SK-N-SH treated with all-trans-retinoic acid at 6 μM for 48 hours (cell line): ENCODE measurements around the gene CBLB.

Source experiments
- ATAC-seq: fragments of 200-7000 bp; cut with Tn5 transposase; 3 replicates; pipeline ENCODE4 v1.9.1; 2020; ENCODE audit warnings: mild to moderate bottlenecking, moderate library complexity
- ARNTL ChIP-seq: fragments of 450-650 bp; formaldehyde crosslinking; IDR thresholded peaks from 2 replicates; pipeline ENCODE4 v1.5.0; 2020; ENCODE audit warnings: low read depth, mild to moderate bottlenecking, moderate library complexity, borderline replicate concordance
- BACH2 ChIP-seq: fragments of 250-450 bp; sonication (Bioruptor Pico); IDR thresholded peaks from 2 replicates; pipeline ENCODE4 v1.9.0; 2021; ENCODE audit warnings: mild to moderate bottlenecking, borderline replicate concordance
- CSDC2 ChIP-seq: fragments of 250-450 bp; sonication (Bioruptor Pico); IDR thresholded peaks from 2 replicates; pipeline ENCODE4 v1.5.0; 2020; ENCODE audit warnings: mild to moderate bottlenecking, moderate library complexity
- ESRRG ChIP-seq: fragments of 250-450 bp; sonication (Bioruptor Pico); IDR thresholded peaks from 2 replicates; pipeline ENCODE4 v1.6.1; 2021; ENCODE audit warnings: mild to moderate bottlenecking
- GLIS3 ChIP-seq: fragments of 250-450 bp; sonication (Bioruptor Pico); IDR thresholded peaks from 2 replicates; pipeline ENCODE4 v1.5.0; 2020; ENCODE audit warnings: mild to moderate bottlenecking, moderate library complexity
- ISL1 ChIP-seq: fragments of 250-450 bp; sonication (Bioruptor Pico); IDR thresholded peaks from 2 replicates; pipeline ENCODE4 v2.1.2; 2022; ENCODE audit warnings: mild to moderate bottlenecking, moderate library complexity
- OSR1 ChIP-seq: fragments of 250-450 bp; sonication (Bioruptor Pico); IDR thresholded peaks from 2 replicates; pipeline ENCODE4 v1.8.0; 2022; ENCODE audit warnings: moderate library complexity, mild to moderate bottlenecking, inconsistent platforms
- PPARA ChIP-seq: fragments of 250-450 bp; sonication (Bioruptor Pico); IDR thresholded peaks from 2 replicates; pipeline ENCODE4 v1.5.0; 2020; ENCODE audit warnings: mild to moderate bottlenecking, borderline replicate concordance
- RARB ChIP-seq: fragments of 250-450 bp; sonication (Bioruptor Pico); IDR thresholded peaks from 2 replicates; pipeline ENCODE4 v1.8.0; 2021; ENCODE audit warnings: mild to moderate bottlenecking, moderate library complexity
- SNAI2 ChIP-seq: fragments of 250-450 bp; sonication (Bioruptor Pico); IDR thresholded peaks from 2 replicates; pipeline ENCODE4 v1.5.0; 2020; ENCODE audit warnings: mild to moderate bottlenecking, moderate library complexity
- TCF4 ChIP-seq: fragments of 250-450 bp; sonication (Bioruptor Pico); IDR thresholded peaks from 2 replicates; pipeline ENCODE4 v1.8.0; 2021; ENCODE audit warnings: mild to moderate bottlenecking, moderate library complexity, borderline replicate concordance
- TOX ChIP-seq: fragments of 250-450 bp; sonication (Bioruptor Pico); IDR thresholded peaks from 2 replicates; pipeline ENCODE4 v1.8.0; 2021; ENCODE audit warnings: mild to moderate bottlenecking, moderate library complexity, borderline replicate concordance
- ZC3H10 ChIP-seq: fragments of 250-450 bp; sonication (Bioruptor Pico); IDR thresholded peaks from 2 replicates; pipeline ENCODE4 v1.5.1; 2021; ENCODE audit warnings: mild to moderate bottlenecking, moderate library complexity
- ZFP30 ChIP-seq: fragments of 450-650 bp; formaldehyde crosslinking; IDR thresholded peaks from 2 replicates; pipeline ENCODE4 v1.5.0; 2022; ENCODE audit warnings: mild to moderate bottlenecking, moderate library complexity
- ZNF565 ChIP-seq: fragments of 450-650 bp; formaldehyde crosslinking; conservative IDR thresholded peaks from 2 replicates; pipeline ENCODE4 v1.5.0; 2020; ENCODE audit warnings: low read depth, mild to moderate bottlenecking, moderate library complexity
- ZNF70 ChIP-seq: fragments of 450-650 bp; formaldehyde crosslinking; IDR thresholded peaks from 2 replicates; pipeline ENCODE4 v1.5.0; 2020; ENCODE audit warnings: mild to moderate bottlenecking, moderate library complexity
- ZNF8 ChIP-seq: fragments of 450-650 bp; formaldehyde crosslinking; IDR thresholded peaks from 2 replicates; pipeline ENCODE4 v1.5.0; 2020; ENCODE audit warnings: mild to moderate bottlenecking, moderate library complexity
- TF ChIP-seq, protein P1 (sequence below): fragments of 250-450 bp; sonication (Bioruptor Pico); IDR thresholded peaks from 2 replicates; pipeline ENCODE4 v1.5.1; 2020; ENCODE audit warnings: low read depth, mild to moderate bottlenecking, moderate library complexity
- TF ChIP-seq, protein P2 (sequence below): fragments of 250-450 bp; sonication (Bioruptor Pico); IDR thresholded peaks from 2 replicates; pipeline ENCODE4 v1.8.0; 2020; ENCODE audit warnings: mild to moderate bottlenecking, moderate library complexity, borderline replicate concordance
- TF ChIP-seq, protein P3 (sequence below): fragments of 250-450 bp; sonication (Bioruptor Pico); IDR thresholded peaks from 2 replicates; pipeline ENCODE4 v1.5.1; 2021; ENCODE audit warnings: mild to moderate bottlenecking, moderate library complexity
- TF ChIP-seq, protein P4 (sequence below): fragments of 250-450 bp; sonication (Bioruptor Pico); IDR thresholded peaks from 2 replicates; pipeline ENCODE4 v1.5.0; 2020; ENCODE audit warnings: mild to moderate bottlenecking, moderate library complexity

Gene CBLB

DNA sequence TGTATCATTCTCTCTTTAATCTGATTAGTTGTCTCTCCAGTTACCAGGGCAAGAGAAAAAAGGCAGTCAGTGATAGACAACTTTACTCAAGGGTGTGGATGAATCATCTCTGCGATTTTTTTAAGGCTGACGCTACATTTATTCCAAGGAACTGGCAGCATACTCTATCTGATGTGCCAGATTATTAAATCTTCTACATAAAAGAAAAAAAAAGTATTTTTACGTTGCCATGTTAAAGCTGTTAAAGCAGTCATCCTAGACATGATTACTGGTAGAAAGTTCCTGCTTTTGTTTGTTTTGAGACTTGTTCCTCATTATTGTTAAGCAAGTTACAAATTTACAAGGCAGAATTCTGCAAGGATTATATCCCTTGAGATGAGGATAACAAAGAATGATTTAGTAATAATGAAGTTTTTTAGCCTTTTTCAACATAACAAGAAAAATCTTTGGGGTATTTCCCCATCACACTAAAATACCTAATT, 121.7 kb downstream of the CBLB start:
- ATAC-seq, result peak; percentile 91
- TF ChIP-seq ESRRG, result no peak

GRCh38 chr3:105746231-105746996, 122.4 kb downstream of the CBLB start:
- ATAC-seq, result peak; percentile 42; the same call in 2 of the 3 replicates
- TF ChIP-seq TCF4 (no peak), GLIS3 (CRISPR knock-in tag) (no peak), BACH2 (CRISPR knock-in tag) (no peak), OSR1 (CRISPR knock-in tag) (no peak), ZC3H10 (no peak), TOX (CRISPR knock-in tag) (no peak)

- ATAC-seq, result no peak
- TF ChIP-seq, protein P1, sequence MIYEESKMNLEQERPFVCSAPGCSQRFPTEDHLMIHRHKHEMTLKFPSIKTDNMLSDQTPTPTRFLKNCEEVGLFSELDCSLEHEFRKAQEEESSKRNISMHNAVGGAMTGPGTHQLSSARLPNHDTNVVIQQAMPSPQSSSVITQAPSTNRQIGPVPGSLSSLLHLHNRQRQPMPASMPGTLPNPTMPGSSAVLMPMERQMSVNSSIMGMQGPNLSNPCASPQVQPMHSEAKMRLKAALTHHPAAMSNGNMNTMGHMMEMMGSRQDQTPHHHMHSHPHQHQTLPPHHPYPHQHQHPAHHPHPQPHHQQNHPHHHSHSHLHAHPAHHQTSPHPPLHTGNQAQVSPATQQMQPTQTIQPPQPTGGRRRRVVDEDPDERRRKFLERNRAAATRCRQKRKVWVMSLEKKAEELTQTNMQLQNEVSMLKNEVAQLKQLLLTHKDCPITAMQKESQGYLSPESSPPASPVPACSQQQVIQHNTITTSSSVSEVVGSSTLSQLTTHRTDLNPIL (CRISPR knock-in tag), result no peak
- TF ChIP-seq RARB (CRISPR knock-in tag) (no peak), ZNF8 (no peak), GLIS3 (CRISPR knock-in tag) (no peak), ZNF565 (no peak), OSR1 (CRISPR knock-in tag) (no peak), SNAI2 (CRISPR knock-in tag) (no peak), PPARA (CRISPR knock-in tag) (no peak), ISL1 (CRISPR knock-in tag) (no peak), ZNF70 (CRISPR knock-in tag) (no peak), CSDC2 (CRISPR knock-in tag) (no peak), TCF4 (no peak), ZC3H10 (no peak), ARNTL (CRISPR knock-in tag) (no peak), ESRRG (no peak), ZFP30 (CRISPR knock-in tag) (no peak)
- TF ChIP-seq, protein P2, sequence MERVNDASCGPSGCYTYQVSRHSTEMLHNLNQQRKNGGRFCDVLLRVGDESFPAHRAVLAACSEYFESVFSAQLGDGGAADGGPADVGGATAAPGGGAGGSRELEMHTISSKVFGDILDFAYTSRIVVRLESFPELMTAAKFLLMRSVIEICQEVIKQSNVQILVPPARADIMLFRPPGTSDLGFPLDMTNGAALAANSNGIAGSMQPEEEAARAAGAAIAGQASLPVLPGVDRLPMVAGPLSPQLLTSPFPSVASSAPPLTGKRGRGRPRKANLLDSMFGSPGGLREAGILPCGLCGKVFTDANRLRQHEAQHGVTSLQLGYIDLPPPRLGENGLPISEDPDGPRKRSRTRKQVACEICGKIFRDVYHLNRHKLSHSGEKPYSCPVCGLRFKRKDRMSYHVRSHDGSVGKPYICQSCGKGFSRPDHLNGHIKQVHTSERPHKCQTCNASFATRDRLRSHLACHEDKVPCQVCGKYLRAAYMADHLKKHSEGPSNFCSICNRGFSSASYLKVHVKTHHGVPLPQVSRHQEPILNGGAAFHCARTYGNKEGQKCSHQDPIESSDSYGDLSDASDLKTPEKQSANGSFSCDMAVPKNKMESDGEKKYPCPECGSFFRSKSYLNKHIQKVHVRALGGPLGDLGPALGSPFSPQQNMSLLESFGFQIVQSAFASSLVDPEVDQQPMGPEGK (CRISPR knock-in tag), result no peak
- TF ChIP-seq, protein P3, sequence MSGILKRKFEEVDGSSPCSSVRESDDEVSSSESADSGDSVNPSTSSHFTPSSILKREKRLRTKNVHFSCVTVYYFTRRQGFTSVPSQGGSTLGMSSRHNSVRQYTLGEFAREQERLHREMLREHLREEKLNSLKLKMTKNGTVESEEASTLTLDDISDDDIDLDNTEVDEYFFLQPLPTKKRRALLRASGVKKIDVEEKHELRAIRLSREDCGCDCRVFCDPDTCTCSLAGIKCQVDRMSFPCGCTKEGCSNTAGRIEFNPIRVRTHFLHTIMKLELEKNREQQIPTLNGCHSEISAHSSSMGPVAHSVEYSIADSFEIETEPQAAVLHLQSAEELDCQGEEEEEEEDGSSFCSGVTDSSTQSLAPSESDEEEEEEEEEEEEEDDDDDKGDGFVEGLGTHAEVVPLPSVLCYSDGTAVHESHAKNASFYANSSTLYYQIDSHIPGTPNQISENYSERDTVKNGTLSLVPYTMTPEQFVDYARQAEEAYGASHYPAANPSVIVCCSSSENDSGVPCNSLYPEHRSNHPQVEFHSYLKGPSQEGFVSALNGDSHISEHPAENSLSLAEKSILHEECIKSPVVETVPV (CRISPR knock-in tag), result no peak
- TF ChIP-seq, protein P4, sequence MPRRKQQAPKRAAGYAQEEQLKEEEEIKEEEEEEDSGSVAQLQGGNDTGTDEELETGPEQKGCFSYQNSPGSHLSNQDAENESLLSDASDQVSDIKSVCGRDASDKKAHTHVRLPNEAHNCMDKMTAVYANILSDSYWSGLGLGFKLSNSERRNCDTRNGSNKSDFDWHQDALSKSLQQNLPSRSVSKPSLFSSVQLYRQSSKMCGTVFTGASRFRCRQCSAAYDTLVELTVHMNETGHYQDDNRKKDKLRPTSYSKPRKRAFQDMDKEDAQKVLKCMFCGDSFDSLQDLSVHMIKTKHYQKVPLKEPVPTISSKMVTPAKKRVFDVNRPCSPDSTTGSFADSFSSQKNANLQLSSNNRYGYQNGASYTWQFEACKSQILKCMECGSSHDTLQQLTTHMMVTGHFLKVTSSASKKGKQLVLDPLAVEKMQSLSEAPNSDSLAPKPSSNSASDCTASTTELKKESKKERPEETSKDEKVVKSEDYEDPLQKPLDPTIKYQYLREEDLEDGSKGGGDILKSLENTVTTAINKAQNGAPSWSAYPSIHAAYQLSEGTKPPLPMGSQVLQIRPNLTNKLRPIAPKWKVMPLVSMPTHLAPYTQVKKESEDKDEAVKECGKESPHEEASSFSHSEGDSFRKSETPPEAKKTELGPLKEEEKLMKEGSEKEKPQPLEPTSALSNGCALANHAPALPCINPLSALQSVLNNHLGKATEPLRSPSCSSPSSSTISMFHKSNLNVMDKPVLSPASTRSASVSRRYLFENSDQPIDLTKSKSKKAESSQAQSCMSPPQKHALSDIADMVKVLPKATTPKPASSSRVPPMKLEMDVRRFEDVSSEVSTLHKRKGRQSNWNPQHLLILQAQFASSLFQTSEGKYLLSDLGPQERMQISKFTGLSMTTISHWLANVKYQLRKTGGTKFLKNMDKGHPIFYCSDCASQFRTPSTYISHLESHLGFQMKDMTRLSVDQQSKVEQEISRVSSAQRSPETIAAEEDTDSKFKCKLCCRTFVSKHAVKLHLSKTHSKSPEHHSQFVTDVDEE (CRISPR knock-in tag), result no peak
Measured at GRCh38 chr3:105745046-105745445, 123.8 kb downstream of the CBLB start.

DNA sequence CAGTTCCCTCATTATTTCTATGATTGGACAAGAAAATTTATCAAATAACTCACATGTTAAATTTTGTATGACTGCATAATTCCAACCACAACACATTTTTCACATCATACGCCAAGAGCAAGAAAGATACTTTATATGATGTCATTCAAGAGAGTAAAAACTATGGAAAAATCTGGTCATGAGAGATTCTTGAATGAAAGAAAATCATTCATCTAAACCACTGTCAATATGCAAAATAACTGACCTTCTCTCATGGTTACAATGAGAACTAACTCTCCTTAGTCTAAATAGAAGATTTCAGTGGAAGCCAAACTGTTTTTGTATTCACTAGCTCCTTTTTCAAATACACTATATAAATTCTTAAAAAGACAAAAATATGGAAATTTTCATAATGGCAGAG, 124.6 kb downstream of the CBLB start:
- no peak for ATAC-seq
- no peak for TF ChIP-seq BACH2 (CRISPR knock-in tag)
- no peak for TF ChIP-seq ISL1 (CRISPR knock-in tag)
- TF ChIP-seq, protein P3 (CRISPR knock-in tag), result no peak
- TF ChIP-seq TCF4, result no peak
